Pons (tissue), 1 donor: ENCODE data around the gene MYBL2.
"Not testable (repeated sequence)": the region's sequence is repeated elsewhere in the genome, so short reads cannot be mapped to it uniquely, and the experiment has no call there.

Source experiments
- DNase-seq: peaks from one replicate; pipeline ENCODE4 v3.0.0-alpha.2; 2016; ENCODE audit warnings: low spot score

Gene MYBL2

GRCh38 chr20:43666376-43667328 lies at the start of gene MYBL2:
Gene MYBL2 (plus strand): TSS chr20:43667114. CDS start chr20:43667284, 170 bp downstream.
- DNase-seq = no peak

- DNase-seq = no peak
These were observed 35.3 kb upstream of the MYBL2 start for GRCh38 chr20:43631598-43631997.

- no peak for DNase-seq
These were observed 30.5 kb upstream of the MYBL2 start for GRCh38 chr20:43636429-43636828.

GRCh38 chr20:43642548-43642947 lies 24.4 kb upstream of the MYBL2 start:
- DNase-seq = no peak

GRCh38 chr20:43650997-43651525 lies 15.9 kb upstream of the MYBL2 start:
- DNase-seq = no peak

- not testable (repeated sequence) for DNase-seq
These were observed 15.2 kb upstream of the MYBL2 start for GRCh38 chr20:43651650-43652184.

GRCh38 chr20:43653966-43654365 lies 12.9 kb upstream of the MYBL2 start:
- no peak for DNase-seq

GRCh38 chr20:43655176-43655575 lies 11.7 kb upstream of the MYBL2 start:
- not testable (repeated sequence) for DNase-seq

GRCh38 chr20:43655937-43656336 lies 11.0 kb upstream of the MYBL2 start:
- DNase-seq = no peak

GRCh38 chr20:43658069-43658722 lies 8.7 kb upstream of the MYBL2 start:
- DNase-seq = no peak

GRCh38 chr20:43658723-43659419 lies 8.0 kb upstream of the MYBL2 start:
- no peak for DNase-seq

- no peak for DNase-seq
These were observed 3.8 kb upstream of the MYBL2 start for GRCh38 chr20:43662943-43663655.

- no peak for DNase-seq
These were observed 1.3 kb upstream of the MYBL2 start for GRCh38 chr20:43665466-43666176.

- DNase-seq = no peak
These were observed 623 bp downstream of the MYBL2 start for GRCh38 chr20:43667341-43668132.

GRCh38 chr20:43669332-43669731 lies 2.4 kb downstream of the MYBL2 start:
- DNase-seq = no peak

- no peak for DNase-seq
These were observed 3.5 kb downstream of the MYBL2 start for GRCh38 chr20:43670423-43670822.

GRCh38 chr20:43676368-43676767 lies 9.5 kb downstream of the MYBL2 start:
- DNase-seq = no peak

- DNase-seq = no peak
These were observed 14.1 kb downstream of the MYBL2 start for GRCh38 chr20:43680981-43681380.

- DNase-seq = no peak
These were observed 14.6 kb downstream of the MYBL2 start for GRCh38 chr20:43681468-43681942.

GRCh38 chr20:43681991-43682410 lies 15.1 kb downstream of the MYBL2 start:
- DNase-seq = no peak
